Loucy (cell line): ENCODE results near the gene CACHD1.
"Not testable (repeated sequence)": the region's sequence is repeated elsewhere in the genome, so short reads cannot be mapped to it uniquely, and the experiment has no call there.

Experiments used
- H2AFZ ChIP-seq: fragments of 200-600 bp; sonication (generic); 2 replicates; pipeline ENCODE4 v1.6.0; 2016; ENCODE audit warnings: antibody characterized with exemption, mild to moderate bottlenecking, low read length, moderate library complexity
- H3F3A ChIP-seq: fragments of 200-600 bp; 2 replicates; pipeline ENCODE4 v1.6.0; 2016; ENCODE audit warnings: antibody characterized with exemption, low read depth, mild to moderate bottlenecking
- H3K27me3 ChIP-seq: fragments of 200-600 bp; sonication (generic); 2 replicates; pipeline ENCODE4 v1.6.1; 2014; ENCODE audit warnings: low read length, mild to moderate bottlenecking; ENCODE audit not compliant: insufficient read depth, poor library complexity, severe bottlenecking
- H3K36me3 ChIP-seq: fragments of 200-600 bp; sonication (generic); 2 replicates; pipeline ENCODE4 v1.6.1; 2016; ENCODE audit warnings: low read length; ENCODE audit not compliant: insufficient read depth
- H3K4me1 ChIP-seq: fragments of 200-600 bp; sonication (generic); 2 replicates; pipeline ENCODE4 v1.5.1; 2014; ENCODE audit warnings: low read length, mild to moderate bottlenecking; ENCODE audit not compliant: insufficient read depth, poor library complexity, severe bottlenecking
- H3K4me2 ChIP-seq: fragments of 200-600 bp; sonication (generic); 2 replicates; pipeline ENCODE4 v1.6.0; 2014; ENCODE audit warnings: antibody characterized with exemption, low read length, low read depth, mild to moderate bottlenecking; ENCODE audit not compliant: poor library complexity, severe bottlenecking
- H3K4me3 ChIP-seq: fragments of 200-600 bp; sonication (generic); 2 replicates; pipeline ENCODE4 v1.5.1; 2014; ENCODE audit warnings: low read length, mild to moderate bottlenecking, mixed read lengths; ENCODE audit not compliant: poor library complexity, severe bottlenecking
- H3K79me2 ChIP-seq: fragments of 200-600 bp; sonication (generic); 2 replicates; pipeline ENCODE4 v1.6.1; 2014; ENCODE audit warnings: low read length; ENCODE audit not compliant: insufficient read depth
- H3K9ac ChIP-seq: fragments of 200-600 bp; sonication (generic); 2 replicates; pipeline ENCODE4 v1.6.0; 2014; ENCODE audit warnings: mild to moderate bottlenecking, low read depth, low read length, moderate library complexity; ENCODE audit not compliant: poor library complexity, severe bottlenecking
- H3K9me2 ChIP-seq: fragments of 200-600 bp; sonication (generic); replicated peaks from 2 replicates; pipeline ENCODE4 v1.6.1; 2016; ENCODE audit warnings: low read depth, low read length, mixed read lengths
- H3K9me3 ChIP-seq: fragments of 200-600 bp; sonication (generic); 2 replicates; pipeline ENCODE4 v1.6.1; 2014; ENCODE audit warnings: mild to moderate bottlenecking, antibody characterized with exemption, low read length, low read depth; ENCODE audit not compliant: insufficient read depth
- H4K20me1 ChIP-seq: fragments of 200-600 bp; sonication (generic); 2 replicates; pipeline ENCODE4 v1.6.0; 2014; ENCODE audit warnings: antibody characterized with exemption, low read length, mild to moderate bottlenecking; ENCODE audit not compliant: insufficient read depth, poor library complexity, severe bottlenecking
- EZH2phosphoT487 ChIP-seq: fragments of 200-600 bp; IDR thresholded peaks from 2 replicates; pipeline ENCODE4 v1.6.1; 2018; ENCODE audit warnings: antibody characterized with exemption, mild to moderate bottlenecking, moderate library complexity, borderline replicate concordance
- TF ChIP-seq, protein P1 (sequence below): fragments of 200-600 bp; sonication (generic); conservative IDR thresholded peaks from 2 replicates; pipeline ENCODE4 v1.5.1; 2014; ENCODE audit warnings: mild to moderate bottlenecking, antibody characterized with exemption, low read length

Gene CACHD1

DNA sequence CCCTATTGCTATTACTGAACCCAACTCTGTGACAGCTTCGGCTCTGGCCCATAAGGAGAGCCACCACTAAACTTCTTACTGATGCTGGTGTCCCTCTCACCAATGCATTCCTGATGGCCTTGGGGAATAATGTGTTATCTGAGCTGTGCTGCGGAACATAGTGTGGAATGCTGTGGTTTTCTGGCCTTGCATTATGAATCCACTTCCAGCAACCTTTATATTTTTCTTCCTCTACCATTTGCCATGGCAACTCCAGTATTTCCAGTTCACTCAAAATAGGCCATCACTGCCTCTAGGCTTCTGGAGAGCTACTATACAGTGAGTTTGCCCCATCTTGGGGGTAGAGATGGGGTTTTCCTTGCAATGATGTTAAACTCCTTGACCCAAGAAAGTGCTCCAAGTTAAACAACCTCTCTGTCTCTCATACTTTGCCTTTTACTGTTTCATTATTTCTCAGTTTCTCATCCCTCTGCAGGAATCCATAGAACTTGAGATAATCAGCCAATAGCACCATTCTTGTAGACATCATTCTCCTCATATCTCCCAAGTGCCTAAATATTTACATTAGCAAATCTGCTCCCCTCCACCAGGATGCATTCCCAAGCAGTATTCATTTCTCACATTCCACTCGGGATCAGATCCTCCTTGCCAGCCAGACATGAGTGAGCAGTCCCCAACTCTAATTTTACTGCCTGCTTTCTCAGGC, 263.8 kb downstream of the CACHD1 start:
- H3K9me3 ChIP-seq: no peaks in the 10 kb centered on the region
- TF ChIP-seq EZH2phosphoT487: no peak
- TF ChIP-seq, protein P1, sequence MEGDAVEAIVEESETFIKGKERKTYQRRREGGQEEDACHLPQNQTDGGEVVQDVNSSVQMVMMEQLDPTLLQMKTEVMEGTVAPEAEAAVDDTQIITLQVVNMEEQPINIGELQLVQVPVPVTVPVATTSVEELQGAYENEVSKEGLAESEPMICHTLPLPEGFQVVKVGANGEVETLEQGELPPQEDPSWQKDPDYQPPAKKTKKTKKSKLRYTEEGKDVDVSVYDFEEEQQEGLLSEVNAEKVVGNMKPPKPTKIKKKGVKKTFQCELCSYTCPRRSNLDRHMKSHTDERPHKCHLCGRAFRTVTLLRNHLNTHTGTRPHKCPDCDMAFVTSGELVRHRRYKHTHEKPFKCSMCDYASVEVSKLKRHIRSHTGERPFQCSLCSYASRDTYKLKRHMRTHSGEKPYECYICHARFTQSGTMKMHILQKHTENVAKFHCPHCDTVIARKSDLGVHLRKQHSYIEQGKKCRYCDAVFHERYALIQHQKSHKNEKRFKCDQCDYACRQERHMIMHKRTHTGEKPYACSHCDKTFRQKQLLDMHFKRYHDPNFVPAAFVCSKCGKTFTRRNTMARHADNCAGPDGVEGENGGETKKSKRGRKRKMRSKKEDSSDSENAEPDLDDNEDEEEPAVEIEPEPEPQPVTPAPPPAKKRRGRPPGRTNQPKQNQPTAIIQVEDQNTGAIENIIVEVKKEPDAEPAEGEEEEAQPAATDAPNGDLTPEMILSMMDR: no peak
- no peak overlapping the region for H3K4me2 ChIP-seq
- H2AFZ ChIP-seq: no peak overlapping the region
- H3K79me2 ChIP-seq: no peaks in the 10 kb centered on the region
- no peak overlapping the region for H3K9ac ChIP-seq
- no peaks in the 10 kb centered on the region for H4K20me1 ChIP-seq
- no peaks in the 10 kb centered on the region for H3K27me3 ChIP-seq
- H3K4me1 ChIP-seq: no peaks in the 10 kb centered on the region
- no peaks in the 10 kb centered on the region for H3K36me3 ChIP-seq
- no peaks in the 10 kb centered on the region for H3K9me2 ChIP-seq
- no peak overlapping the region for H3K4me3 ChIP-seq
- no peaks in the 10 kb centered on the region for H3F3A ChIP-seq

DNA sequence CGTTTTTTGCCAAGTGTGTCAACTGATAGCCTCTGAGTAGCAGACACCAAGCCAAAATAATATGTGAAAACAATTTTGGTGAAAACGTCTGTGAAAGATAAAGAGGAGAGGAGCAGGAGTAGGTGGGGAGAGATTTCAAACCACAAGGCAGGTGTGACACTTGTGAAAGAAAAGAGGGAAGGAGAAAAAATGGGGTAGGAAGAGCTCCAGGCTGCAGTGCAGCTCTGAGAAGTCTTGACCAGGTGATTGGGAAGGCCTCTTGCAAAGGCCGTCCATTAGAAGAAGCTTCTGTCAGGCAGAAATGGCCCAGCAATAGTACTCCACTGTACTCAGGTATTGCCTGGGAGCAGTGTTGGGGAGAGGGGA, 264.3 kb downstream of the CACHD1 start:
- no peaks in the 10 kb centered on the region for H3K36me3 ChIP-seq
- no peaks in the 10 kb centered on the region for H3K79me2 ChIP-seq
- no peak overlapping the region for H3K9ac ChIP-seq
- TF ChIP-seq EZH2phosphoT487: no peak
- TF ChIP-seq, protein P1: no peak
- peaks cover 4% of the 10 kb centered on the region for H3K4me1 ChIP-seq
- H3K9me3 ChIP-seq: no peaks in the 10 kb centered on the region
- no peak overlapping the region for H3K4me3 ChIP-seq
- H3F3A ChIP-seq: no peaks in the 10 kb centered on the region
- H3K9me2 ChIP-seq: no peaks in the 10 kb centered on the region
- H3K4me2 ChIP-seq: no peak overlapping the region
- H2AFZ ChIP-seq: no peak overlapping the region
- H3K27me3 ChIP-seq: no peaks in the 10 kb centered on the region
- H4K20me1 ChIP-seq: no peaks in the 10 kb centered on the region

DNA sequence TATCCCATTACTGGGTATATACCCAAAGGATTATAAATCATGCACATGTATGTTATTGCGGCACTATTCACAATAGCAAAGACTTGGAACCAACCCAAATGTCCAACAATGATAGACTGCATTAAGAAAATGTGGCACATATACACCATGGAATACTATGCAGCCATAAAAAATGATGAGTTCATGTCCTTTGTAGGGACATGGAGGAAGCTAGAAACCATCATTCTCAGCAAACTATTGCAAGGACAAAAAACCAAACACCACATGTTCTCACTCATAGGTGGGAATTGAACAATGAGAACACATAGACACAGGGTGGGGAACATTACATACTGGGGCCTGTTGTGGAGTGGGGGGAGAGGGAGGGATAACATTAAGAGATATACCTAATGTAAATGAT, 270.8 kb downstream of the CACHD1 start:
- H4K20me1 ChIP-seq, H3K27me3 ChIP-seq, H3K4me2 ChIP-seq, H3K4me3 ChIP-seq, H3K36me3 ChIP-seq, H3F3A ChIP-seq, H3K9me3 ChIP-seq, H2AFZ ChIP-seq, H3K9me2 ChIP-seq, H3K9ac ChIP-seq, H3K79me2 ChIP-seq: not testable (repeated sequence)
- H3K4me1 ChIP-seq: peaks cover 16% of the 10 kb centered on the region
